Measurements from ENCODE around the gene ZNF445.

ZNF445 gene

DNA sequence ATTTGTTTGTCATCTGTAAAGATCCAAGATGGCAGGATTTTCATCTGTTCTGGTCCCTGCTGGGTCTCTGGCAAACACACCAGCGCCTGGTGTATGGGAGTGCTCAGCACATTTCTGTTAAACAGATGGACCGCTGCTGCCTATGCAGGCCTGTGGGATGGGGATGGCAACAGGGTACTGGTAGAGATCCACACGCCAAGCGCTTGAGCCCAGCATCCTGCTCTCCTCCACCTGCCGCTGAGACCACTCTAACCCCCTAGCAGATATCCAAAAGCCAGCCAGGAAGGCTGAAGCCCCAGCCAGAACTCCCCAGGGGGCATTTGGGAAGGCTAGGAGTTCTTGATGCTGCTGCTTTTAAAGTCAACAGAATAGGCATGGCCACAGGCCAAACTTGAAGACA lies 31.7 kb downstream of the ZNF445 start:
- TF ChIP-seq, protein P1, sequence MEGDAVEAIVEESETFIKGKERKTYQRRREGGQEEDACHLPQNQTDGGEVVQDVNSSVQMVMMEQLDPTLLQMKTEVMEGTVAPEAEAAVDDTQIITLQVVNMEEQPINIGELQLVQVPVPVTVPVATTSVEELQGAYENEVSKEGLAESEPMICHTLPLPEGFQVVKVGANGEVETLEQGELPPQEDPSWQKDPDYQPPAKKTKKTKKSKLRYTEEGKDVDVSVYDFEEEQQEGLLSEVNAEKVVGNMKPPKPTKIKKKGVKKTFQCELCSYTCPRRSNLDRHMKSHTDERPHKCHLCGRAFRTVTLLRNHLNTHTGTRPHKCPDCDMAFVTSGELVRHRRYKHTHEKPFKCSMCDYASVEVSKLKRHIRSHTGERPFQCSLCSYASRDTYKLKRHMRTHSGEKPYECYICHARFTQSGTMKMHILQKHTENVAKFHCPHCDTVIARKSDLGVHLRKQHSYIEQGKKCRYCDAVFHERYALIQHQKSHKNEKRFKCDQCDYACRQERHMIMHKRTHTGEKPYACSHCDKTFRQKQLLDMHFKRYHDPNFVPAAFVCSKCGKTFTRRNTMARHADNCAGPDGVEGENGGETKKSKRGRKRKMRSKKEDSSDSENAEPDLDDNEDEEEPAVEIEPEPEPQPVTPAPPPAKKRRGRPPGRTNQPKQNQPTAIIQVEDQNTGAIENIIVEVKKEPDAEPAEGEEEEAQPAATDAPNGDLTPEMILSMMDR (IDR thresholded peaks at IDR 0.05; ENCODE audit: extremely low read depth, insufficient read depth, missing control alignments): no peak
- in situ Hi-C loops (cut with MboI; ENCODE audit: low pct_unique_long_range_greater_than_20kb, low sequenced_read_pairs, unreplicated experiment): no loop called here

DNA sequence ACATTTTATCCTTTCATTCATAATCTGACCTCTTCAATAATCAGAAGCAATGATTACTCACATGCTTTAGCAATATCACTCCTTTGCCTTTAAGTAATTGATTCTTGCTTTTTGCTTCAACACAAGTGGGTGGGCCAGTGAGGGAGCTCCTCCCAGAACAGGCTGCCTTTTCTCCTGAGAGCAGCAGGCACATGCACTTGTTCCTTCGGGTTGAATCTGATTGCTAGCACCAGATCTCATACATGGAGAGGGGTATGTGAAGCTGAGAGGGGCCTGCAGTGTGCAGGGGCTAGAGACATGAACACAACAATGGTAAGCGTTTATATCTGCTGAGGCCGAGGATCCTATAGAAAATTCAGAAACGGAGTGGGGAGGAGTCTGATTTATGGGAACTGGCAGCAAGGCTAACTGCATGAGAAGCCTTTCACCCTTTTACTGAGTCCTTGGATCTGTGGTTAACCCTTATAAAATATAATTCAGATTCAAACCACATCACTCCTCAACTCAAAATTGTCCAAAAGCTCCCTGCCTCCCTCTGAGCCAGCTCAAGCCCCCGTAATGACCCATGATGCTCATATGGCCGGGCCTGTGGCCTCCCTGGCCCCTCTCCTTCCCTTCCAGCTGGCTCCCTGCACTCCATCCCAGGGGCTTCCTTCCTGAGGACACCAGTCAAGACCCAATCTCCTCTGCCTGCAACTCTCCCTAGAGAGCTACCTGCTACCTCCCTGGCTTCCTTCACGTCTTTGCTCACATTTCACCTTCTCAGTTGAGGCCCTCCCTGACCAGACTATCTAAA lies 32.4 kb downstream of the ZNF445 start:
- TF ChIP-seq, protein P1 (IDR thresholded peaks at IDR 0.05; ENCODE audit: extremely low read depth, insufficient read depth, missing control alignments): no peak
- in situ Hi-C loops (cut with MboI; ENCODE audit: low pct_unique_long_range_greater_than_20kb, low sequenced_read_pairs, unreplicated experiment): no loop called here
- no peak for DNase-seq (ENCODE audit: low spot score)

More for the DNA sequence above, 31.7 kb downstream of the ZNF445 start:
- DNase-seq (ENCODE audit: low spot score): no peak

DNA sequence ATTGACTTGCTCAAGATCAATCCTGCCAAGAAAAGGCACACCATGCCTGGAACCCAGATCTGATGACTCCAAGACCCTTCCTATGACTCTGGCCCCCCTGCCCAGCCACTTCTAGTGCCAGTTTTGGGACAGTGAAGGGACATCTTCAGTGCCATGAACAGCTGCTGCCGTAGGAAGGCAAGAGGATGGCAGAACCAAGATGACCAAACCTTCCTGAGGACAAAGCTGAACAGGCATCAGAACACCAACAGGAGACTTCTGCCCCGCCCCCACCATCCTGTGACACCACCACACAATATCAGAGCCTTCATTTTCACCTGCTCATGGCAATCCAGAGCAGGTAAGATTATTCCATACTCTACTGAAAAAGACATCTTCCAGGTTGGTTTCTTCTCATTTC lies 33.0 kb downstream of the ZNF445 start:
- in situ Hi-C loops (cut with MboI; ENCODE audit: low pct_unique_long_range_greater_than_20kb, low sequenced_read_pairs, unreplicated experiment): no loop called here
- DNase-seq (ENCODE audit: low spot score): no peak
- TF ChIP-seq, protein P1 (IDR thresholded peaks at IDR 0.05; ENCODE audit: extremely low read depth, insufficient read depth, missing control alignments): no peak

DNA sequence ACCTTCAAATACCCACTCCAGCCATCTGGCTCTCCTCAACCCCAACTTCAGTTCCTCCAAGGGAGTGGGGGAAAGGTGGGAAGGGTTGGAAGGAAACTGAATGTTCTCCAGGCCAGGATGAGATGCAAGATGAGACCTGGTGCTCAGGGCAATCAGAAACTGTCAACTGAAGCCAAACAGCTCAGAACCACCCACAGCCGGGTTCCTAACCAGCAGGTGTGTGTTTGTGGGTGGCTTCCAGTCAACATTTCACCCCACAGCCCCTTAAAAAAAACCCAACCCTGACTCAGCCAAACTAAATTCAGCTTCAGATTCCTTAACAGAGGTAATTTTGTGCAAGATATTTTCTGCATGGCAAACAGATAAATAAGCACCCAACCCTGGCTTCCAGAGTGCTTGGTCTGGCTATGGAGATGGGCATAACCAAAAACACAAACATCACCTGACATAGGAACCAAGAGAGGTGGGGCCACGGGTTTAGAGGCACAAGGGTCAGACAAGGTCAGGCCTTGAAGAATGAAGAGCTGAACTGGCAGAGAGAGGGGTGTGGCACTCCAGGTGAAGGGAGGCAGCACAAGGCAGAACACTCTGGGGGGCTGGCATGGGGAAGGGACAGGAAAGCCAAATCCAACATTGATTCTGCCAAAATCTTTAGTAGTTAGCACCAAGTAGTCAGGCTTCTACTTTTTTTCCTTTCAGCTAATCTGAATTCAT lies 34.7 kb downstream of the ZNF445 start:
- TF ChIP-seq, protein P1 (IDR thresholded peaks at IDR 0.05; ENCODE audit: extremely low read depth, insufficient read depth, missing control alignments): no peak
- in situ Hi-C loops (cut with MboI; ENCODE audit: low pct_unique_long_range_greater_than_20kb, low sequenced_read_pairs, unreplicated experiment): no loop called here
- no peak for DNase-seq (ENCODE audit: low spot score)

DNA sequence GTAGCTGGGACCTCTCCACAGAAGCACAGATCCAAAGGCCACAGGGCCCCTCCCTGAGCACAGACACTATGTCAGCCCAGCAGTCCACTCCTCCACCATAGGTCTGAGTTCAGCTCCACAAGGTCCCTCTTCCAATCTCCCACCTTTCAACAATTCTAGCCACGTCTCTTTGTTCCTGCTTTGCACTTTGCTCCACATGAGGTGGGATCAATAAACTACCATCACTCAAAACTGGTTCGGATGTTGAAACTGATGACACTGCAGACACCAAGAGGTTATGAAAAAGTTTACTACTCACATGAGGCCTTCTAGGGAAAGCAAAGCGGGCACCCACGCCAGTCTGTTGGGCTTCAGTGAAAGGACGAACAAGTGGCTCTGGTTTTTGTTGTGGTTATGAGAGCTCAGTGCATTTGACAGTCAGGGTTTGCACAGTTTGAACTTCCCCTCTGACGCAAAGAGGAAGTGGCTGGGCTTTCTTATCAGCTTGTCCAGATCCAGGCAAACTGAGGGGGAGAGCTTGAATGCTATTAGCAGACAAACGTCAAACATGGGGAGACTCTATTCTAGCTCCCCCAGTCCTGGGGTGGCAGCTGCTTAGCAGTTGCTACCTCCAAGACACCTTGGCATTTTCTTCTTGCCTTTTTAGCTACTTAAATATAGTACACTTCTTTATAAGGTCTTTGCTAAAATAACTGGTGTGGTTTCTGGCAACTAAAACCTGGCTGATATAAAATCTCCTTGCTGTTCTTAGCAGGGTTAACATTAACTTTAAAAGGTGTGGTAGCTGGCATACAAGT lies 37.8 kb downstream of the ZNF445 start:
- DNase-seq (ENCODE audit: low spot score): peak; percentile 78
- in situ Hi-C loops (cut with MboI; ENCODE audit: low pct_unique_long_range_greater_than_20kb, low sequenced_read_pairs, unreplicated experiment): no loop called here
- TF ChIP-seq, protein P1 (IDR thresholded peaks at IDR 0.05; ENCODE audit: extremely low read depth, insufficient read depth, missing control alignments): no peak

DNA sequence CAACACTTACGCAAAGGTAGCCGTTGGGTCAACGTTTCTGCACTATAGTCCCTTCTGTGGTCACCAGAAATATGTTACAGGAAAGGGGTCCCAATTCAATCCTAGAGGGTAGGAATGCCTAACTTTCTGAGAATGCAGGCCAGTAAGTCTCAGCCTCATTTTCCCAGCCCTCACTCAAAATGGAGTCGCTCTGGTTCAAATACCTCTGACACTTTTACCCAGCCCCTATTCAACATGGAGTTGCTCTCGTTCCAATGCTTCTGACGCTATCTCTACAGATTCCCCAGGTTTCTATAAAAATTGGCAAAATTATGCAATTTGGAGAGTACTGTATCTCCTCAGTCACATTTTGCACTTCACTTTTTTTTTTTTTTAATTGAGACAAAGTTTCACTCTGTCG lies 39.7 kb downstream of the ZNF445 start:
- in situ Hi-C loops (cut with MboI; ENCODE audit: low pct_unique_long_range_greater_than_20kb, low sequenced_read_pairs, unreplicated experiment): no loop called here
- no peak for DNase-seq (ENCODE audit: low spot score)
- TF ChIP-seq, protein P1 (IDR thresholded peaks at IDR 0.05; ENCODE audit: extremely low read depth, insufficient read depth, missing control alignments): no peak

Measured in GM13977 (cell line).